Stimulated activated CD8-positive, alpha-beta memory T cell treated with anti-CD3 and anti-CD28 coated beads, Interleukin-4, amount 100 ng/mL, for 4 hours (primary cell): ENCODE results near the gene TBX1.

Experiments used
- DNase-seq, 2 donors: peaks; one replicate each; pipeline ENCODE4 v3.0.0-alpha.2; 2020; ENCODE audit warnings: low read depth in 2 of 2, low spot score in 1 of 2

Gene TBX1

DNA sequence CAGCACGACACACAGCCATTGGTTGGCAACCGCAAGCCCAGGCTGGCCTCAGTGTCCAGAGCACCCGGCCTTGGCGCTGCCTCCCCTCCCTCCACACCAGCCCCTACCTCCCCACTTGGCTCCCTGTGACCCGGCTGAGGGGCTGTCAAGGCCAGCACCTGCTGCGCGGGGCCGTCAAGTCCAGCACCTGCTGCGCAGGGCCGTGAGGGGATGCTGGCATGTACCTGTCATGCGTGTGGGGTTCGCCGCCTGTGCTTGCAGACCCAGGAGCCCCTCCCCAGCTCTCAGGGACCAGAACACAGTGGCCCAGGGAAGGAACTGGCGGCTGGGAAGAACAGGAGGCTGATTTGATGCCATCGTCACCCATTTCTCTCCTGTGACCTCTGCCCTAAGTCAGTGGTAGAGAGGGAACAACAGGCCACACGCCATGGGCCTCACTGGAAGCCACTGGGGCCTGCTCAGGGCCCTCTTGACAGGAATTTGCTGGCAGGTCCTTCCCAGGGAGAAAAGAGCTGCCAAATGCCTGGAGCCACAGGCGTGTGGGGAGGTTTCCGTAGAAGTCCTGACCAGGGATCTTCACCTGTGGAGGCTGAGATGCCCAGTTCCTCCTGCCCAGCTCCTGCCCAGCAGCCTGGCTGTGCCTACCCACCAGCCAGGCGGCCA lies 37.6 kb downstream of the TBX1 start:
- no peak for DNase-seq

DNA sequence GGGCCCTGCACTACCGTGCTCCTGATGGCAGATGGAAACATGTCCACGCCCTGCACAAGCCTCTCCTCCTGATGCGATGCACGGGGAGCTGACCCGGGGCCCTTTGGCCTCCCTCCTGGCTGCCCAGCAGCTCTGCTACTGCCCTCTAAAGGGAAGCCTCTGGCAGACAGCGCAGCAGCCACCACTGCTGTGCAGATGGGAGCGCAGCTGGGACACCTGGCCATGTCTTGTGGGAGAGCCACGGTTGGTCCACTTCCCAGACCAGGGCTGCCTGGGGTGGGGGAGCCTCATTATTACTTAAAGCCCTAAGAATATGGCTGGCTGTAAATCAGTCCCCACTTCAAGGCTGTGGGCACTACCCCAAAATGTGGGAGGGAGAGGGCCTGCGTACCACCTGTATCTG lies 38.3 kb downstream of the TBX1 start:
- no peak for DNase-seq

DNA sequence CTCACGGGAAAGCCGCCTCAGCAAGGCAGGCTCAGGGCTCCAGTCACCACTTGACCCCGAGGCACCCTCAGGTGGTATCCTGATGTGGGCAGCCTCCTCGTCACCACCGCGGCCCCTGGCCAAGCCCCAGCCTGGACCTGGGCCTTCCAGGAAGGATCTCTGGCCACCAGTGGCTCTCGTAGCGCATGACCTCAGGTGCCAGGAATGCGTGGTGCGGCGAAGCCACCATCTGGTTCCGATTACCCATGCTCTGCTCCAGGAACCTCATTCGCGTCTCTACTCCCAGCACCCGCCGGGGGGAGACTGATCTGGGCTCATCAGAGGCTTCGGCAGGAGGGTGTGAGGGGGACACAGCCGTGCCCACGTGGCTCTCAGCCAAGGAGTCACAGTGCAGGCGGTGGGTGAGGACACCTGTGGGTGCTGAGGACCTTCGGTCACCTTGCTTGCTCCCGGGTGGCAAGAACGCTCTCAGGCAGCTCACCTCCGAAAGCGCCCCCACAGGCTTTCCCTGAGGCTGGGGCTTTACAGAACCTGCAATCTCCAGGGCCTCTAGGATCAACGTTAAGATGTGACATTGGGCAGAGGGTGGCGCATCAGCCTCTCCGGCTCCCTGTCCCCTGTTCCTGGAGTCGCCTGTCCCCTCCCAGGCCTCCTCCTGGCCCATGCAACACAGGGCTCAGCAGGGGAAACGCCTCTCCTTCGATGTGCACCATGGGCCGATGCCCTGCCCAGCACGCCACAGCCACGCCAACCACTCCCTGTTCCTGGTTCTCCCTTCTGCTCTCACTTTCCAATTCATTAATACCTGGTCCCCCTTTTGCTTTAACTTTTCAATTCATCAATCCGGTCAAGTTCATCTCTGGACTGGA lies 39.0 kb downstream of the TBX1 start:
- DNase-seq, result no peak

DNA sequence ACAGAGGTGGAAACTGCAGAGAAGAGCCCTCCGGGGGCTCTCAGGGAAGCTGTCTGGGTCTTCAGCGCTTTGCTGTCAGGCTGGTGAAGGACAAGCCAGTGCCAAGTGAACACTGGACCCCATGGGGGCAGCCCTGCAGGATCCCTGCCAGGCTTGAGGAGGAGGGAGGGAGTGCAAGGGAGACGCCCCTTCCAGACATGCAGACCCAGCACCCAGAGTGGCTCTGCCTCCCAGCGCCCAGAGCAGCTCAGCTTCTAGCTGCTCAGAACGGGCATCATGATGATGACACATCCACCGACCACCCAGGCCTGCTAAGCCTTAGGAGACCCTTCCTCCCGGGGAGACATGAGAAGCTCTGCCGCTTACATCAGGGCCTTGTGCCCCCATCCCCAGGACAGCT lies 39.7 kb downstream of the TBX1 start:
- DNase-seq, result no peak

GRCh38 chr22:19800761-19801244 lies 40.2 kb downstream of the TBX1 start:
- DNase-seq, result no peak

DNA sequence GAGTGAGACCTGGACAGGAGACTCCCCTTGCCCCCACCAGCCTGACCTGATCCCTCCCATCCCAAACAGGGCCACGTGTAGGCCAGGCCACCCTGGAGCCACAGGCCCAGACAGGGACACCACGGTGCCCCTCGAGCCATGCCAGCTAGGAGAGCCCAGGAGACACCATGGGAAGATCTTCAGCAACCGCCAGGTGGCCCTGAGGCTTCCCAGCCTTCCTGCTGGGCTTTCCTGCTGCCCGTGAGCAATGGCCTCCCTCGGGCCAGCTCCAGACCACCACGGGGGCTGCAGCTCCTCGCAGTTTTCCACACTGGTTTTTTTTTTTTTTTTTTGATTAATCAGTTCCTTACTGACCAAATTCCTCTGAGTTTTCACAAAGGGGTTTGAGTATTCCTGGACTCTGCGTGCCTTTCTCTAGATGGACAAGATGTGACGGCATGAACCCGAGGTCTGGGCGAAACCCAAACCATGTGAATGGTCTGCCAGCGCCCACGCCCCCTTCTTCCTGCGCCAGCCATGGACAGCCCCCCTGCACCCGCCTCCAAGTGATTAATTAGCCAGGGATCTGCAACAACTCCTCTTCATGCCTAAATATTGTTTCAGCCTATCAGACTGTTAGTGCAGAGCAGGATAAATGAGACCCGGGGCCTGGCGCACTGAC lies 40.9 kb downstream of the TBX1 start:
- no peak for DNase-seq

- DNase-seq, result no peak
These were observed 41.7 kb downstream of the TBX1 start for GRCh38 chr22:19802001-19802893.

GRCh38 chr22:19802894-19803735 lies 42.5 kb downstream of the TBX1 start:
- no peak for DNase-seq

- no peak for DNase-seq
These were observed 43.2 kb downstream of the TBX1 start for GRCh38 chr22:19803736-19804267.

GRCh38 chr22:19805821-19806212 lies 45.2 kb downstream of the TBX1 start:
- DNase-seq, result no peak

DNA sequence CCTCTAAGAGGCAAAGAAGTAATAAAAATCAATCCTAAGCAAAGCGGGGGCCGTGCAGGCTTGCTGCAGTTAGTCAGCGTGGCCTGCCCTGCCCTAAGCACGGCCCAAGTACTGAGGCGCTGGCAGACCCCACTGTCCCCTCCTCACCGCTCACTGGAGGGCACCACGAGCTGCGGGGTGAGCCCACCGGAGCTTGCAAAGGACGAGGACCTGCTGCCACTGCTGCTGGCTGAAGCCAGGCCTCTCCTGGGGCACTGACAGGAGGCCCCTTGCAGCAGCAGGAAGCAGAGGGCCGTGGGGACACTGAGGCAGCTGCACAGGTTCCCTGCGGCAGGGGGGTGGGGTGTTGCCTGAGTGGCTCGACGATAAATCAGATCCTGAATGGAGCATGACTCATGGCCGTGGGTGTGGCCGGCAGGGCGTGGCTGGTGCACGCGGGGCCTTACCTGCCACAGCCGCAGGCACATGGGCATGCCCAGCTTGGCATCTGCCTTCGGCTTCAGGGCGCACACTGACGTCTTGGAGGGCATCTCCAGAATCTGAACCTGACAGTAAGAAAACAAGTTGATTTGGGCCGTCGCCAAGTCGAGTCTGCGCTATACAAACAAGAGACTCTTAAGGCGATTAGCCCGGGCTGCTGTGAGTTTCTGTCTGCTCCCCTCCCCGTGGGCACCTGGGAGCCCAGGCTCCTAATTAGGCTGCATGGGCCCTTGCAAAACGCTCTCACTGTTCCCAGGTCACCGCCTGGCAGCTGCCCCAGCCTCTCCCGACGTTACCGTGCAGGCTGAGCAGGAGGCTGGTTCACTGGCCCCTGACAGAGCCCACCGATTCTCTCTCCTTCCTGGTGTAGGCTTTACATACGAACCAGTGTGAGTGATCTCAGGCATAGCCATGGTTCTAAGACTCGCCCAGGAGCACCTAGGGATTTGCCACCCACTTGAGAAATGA lies 45.9 kb downstream of the TBX1 start:
- no peak for DNase-seq

DNA sequence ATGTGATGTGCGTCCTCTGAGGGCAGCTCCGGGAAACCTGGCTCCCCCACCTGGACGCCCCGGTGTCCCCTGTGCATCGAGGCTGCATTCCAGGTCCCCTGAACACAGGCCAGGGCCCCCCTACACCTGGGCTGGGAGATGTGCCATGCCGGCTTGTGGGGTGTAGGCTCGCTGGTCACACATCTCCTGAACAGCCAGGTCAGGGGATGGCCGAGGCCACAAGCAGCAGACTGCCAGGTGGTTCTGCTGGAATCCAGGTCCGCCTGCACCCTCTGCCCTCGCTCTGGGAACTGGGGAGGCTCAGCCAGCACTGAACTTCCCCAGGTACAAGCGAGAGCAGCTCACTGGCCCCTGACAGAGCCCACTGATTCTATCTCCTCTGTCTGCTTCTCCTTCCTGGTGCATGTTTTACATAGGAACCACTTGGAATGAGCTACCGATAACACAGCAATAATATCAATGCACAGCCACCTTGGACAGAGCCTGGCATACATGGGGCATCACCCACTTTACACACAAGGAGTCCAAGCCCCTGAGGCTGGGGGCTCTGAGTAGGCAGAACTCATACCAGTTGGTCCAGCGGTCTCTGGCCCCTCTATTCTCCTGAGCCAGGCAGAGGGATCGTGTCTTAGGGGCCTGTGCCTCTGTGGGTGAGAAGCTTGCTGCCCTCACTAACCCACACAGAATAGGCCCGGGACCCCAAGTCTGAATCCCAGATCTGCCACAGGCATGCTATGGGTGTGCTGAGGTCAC lies 46.8 kb downstream of the TBX1 start:
- no peak for DNase-seq

- no peak for DNase-seq
These were observed 47.6 kb downstream of the TBX1 start for GRCh38 chr22:19807914-19808872.

- no peak for DNase-seq
These were observed 48.4 kb downstream of the TBX1 start for GRCh38 chr22:19808873-19809478.

- DNase-seq, result no peak
These were observed 49.2 kb downstream of the TBX1 start for GRCh38 chr22:19809741-19810140.
